NB4 (cell line): Measurements from ENCODE around the gene EDNRA.

Experiments used
- CTCF ChIP-seq: IDR thresholded peaks from one replicate; pipeline ENCODE4 v1.5.1; 2012; ENCODE audit warnings: low read depth, low read length
- MAX ChIP-seq: IDR thresholded peaks from 2 replicates; pipeline ENCODE4 v1.6.1; 2011; ENCODE audit warnings: low read depth, low read length
- MYC ChIP-seq: IDR thresholded peaks from 2 replicates; pipeline ENCODE4 v1.6.1; 2011; ENCODE audit warnings: low read depth, low read length
- POLR2A ChIP-seq: IDR thresholded peaks from 2 replicates; pipeline ENCODE4 v1.6.1; 2011; ENCODE audit warnings: mild to moderate bottlenecking; ENCODE audit not compliant: insufficient read length; ENCODE audit errors: extremely low read depth

GRCh38 chr4:147576084-147576483 is 95.2 kb downstream of the EDNRA start:
- TF ChIP-seq CTCF (no peak), POLR2A (no peak), MYC (no peak), MAX (no peak)
